Activated CD8-positive, alpha-beta T cell treated with anti-CD3 and anti-CD28 coated beads for 36 hours (primary cell): Measurements from ENCODE around the gene RASSF9. TPM values are rescaled to one million over a fixed set of nuclear protein-coding genes. Genes with fewer than 3 reads are reported as not detected.

ENCODE experiments used
- ATAC-seq: fragments of 200-7000 bp; cut with Tn5 transposase; one replicate; pipeline ENCODE4 v1.10.0; 2021; ENCODE audit warnings: mild to moderate bottlenecking, moderate library complexity
- CTCF ChIA-PET: fragments of 350-600 bp; sonication (Branson Sonifier 250); formaldehyde crosslinking; loops from one replicate; lab custom pipeline; 2021; ENCODE audit warnings: antibody characterized with exemption; lab: Charles Lee
- POLR2A ChIA-PET: fragments of 350-600 bp; sonication (Branson Sonifier 250); formaldehyde crosslinking; loops from one replicate; lab custom pipeline; 2021; ENCODE audit warnings: antibody characterized with exemption; lab: Charles Lee
- DNase-seq: peaks from one replicate; pipeline ENCODE4 v3.0.0-alpha.2; 2020
- H3K27ac Mint-ChIP-seq: one replicate; pipeline ENCODE4 v1.8.0; 2021; ENCODE audit warnings: mild to moderate bottlenecking, mixed read lengths
- H3K27me3 Mint-ChIP-seq: one replicate; pipeline ENCODE4 v1.8.0; 2021; ENCODE audit warnings: mixed read lengths
- H3K36me3 Mint-ChIP-seq: one replicate; pipeline ENCODE4 v1.8.0; 2021; ENCODE audit warnings: low read depth, mixed read lengths
- H3K4me1 Mint-ChIP-seq: one replicate; pipeline ENCODE4 v1.8.0; 2021; ENCODE audit warnings: low read depth, mixed read lengths
- H3K4me3 Mint-ChIP-seq: one replicate; pipeline ENCODE4 v1.8.0; 2021; ENCODE audit warnings: mild to moderate bottlenecking, moderate library complexity, mixed read lengths
- H3K9me3 Mint-ChIP-seq: one replicate; pipeline ENCODE4 v1.8.0; 2021; ENCODE audit warnings: mixed read lengths
- intact Hi-C: fragments of 100-400 bp; cut with micrococcal nuclease; formaldehyde crosslinking; loops from one replicate; pipeline ENCODE4 v1.10.0; 2022
- total RNA-seq, 2 experiments: library from RNA; stranded (reverse); gene quantifications; one replicate each; pipeline ENCODE4 v1.2.3, GENCODE V29; 2021
- TF ChIP-seq, protein P1 (sequence below): fragments of 200-600 bp; IDR thresholded peaks from one replicate; pipeline ENCODE4 v1.8.0; 2022; ENCODE audit warnings: antibody characterized with exemption, mild to moderate bottlenecking

RASSF9 gene
- not detected for total RNA-seq

- CTCF ChIA-PET: no interaction called here
- Mint-ChIP-seq H3K27me3 (no peaks in the 10 kb centered on the region), H3K4me3 (no peak within 1 kb of the TSS), H3K27ac (no peak within 1 kb of the TSS), H3K4me1 (no peaks in the 10 kb centered on the region), H3K9me3 (peaks cover 2% of the 10 kb centered on the region), H3K36me3 (no peaks in the 10 kb centered on the region)
- POLR2A ChIA-PET: no interaction called here
- no peak for DNase-seq
- no peak for ATAC-seq
- TF ChIP-seq, protein P1, sequence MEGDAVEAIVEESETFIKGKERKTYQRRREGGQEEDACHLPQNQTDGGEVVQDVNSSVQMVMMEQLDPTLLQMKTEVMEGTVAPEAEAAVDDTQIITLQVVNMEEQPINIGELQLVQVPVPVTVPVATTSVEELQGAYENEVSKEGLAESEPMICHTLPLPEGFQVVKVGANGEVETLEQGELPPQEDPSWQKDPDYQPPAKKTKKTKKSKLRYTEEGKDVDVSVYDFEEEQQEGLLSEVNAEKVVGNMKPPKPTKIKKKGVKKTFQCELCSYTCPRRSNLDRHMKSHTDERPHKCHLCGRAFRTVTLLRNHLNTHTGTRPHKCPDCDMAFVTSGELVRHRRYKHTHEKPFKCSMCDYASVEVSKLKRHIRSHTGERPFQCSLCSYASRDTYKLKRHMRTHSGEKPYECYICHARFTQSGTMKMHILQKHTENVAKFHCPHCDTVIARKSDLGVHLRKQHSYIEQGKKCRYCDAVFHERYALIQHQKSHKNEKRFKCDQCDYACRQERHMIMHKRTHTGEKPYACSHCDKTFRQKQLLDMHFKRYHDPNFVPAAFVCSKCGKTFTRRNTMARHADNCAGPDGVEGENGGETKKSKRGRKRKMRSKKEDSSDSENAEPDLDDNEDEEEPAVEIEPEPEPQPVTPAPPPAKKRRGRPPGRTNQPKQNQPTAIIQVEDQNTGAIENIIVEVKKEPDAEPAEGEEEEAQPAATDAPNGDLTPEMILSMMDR: no peak
- intact Hi-C loops: no loop called here
Observed at GRCh38 chr12:85836197-85837090, at the start of gene RASSF9. RASSF9 (minus strand) TSS chr12:85836409; CDS start chr12:85836201, 208 bp downstream.

DNA sequence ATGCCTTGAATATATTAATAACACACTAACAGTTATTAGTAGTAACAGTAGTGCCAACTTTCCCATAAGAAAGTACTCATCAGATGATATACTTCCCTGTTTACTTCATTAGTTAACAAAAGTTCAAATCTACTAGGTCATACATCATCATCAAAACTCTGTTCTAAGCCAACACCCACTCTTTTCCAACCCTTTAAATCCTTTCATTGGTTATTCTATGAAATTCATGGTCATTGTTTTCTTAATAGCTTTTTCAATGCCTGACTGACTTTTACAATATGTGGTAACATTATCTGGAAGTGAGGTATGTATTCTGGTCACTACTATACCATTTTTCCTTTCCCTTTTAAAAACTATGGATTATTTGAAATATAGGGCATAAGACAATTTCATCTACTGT lies 47.6 kb upstream of the RASSF9 start:
- DNase-seq: no peak
- CTCF ChIA-PET: interaction anchor here (0.7 kb wide), 1 partner anchor 326 kb away, joined by 3 read pairs; no protein-coding TSS in a partner anchor
- TF ChIP-seq, protein P1: no peak
- intact Hi-C loops: no loop called here
- Mint-ChIP-seq H3K9me3 (no peaks in the 10 kb centered on the region), H3K4me3 (no peak overlapping the region), H3K27me3 (no peaks in the 10 kb centered on the region), H3K36me3 (no peaks in the 10 kb centered on the region), H3K27ac (no peak overlapping the region), H3K4me1 (no peaks in the 10 kb centered on the region)
- no peak for ATAC-seq
- POLR2A ChIA-PET: no interaction called here

GRCh38 chr12:85877459-85877858 lies 41.2 kb upstream of the RASSF9 start:
- ChIA-PET POLR2A (no interaction called here), CTCF (interaction anchor here (2.1 kb wide), 1 partner anchor 10 kb away, joined by 6 read pairs; no protein-coding TSS in a partner anchor)
- Mint-ChIP-seq H3K27ac (no peak overlapping the region), H3K27me3 (no peaks in the 10 kb centered on the region), H3K9me3 (no peaks in the 10 kb centered on the region), H3K4me1 (no peaks in the 10 kb centered on the region), H3K4me3 (no peak overlapping the region), H3K36me3 (no peaks in the 10 kb centered on the region)
- TF ChIP-seq, protein P1: no peak
- intact Hi-C loops: no loop called here
- ATAC-seq (no peak), DNase-seq (no peak)

GRCh38 chr12:85874031-85874461 lies 37.8 kb upstream of the RASSF9 start, which contains the start of gene NTS:
NTS (plus strand) TSS chr12:85874295; CDS start chr12:85874404, 109 bp downstream.
- Mint-ChIP-seq H3K4me3 (no peak within 1 kb of the TSS), H3K9me3 (no peaks in the 10 kb centered on the region), H3K27me3 (no peaks in the 10 kb centered on the region), H3K27ac (no peak within 1 kb of the TSS), H3K4me1 (no peaks in the 10 kb centered on the region), H3K36me3 (no peaks in the 10 kb centered on the region)
- CTCF ChIA-PET: no interaction called here
- POLR2A ChIA-PET: no interaction called here
- DNase-seq (no peak), ATAC-seq (peak; percentile 37)
- intact Hi-C loops: loop anchor here (5.0 kb wide), 2 partner anchors 297 to 407 kb away; no protein-coding TSS in a partner anchor
- TF ChIP-seq, protein P1: no peak
